ENCODE measurements around the gene COQ8A. TPM values are rescaled to one million over a fixed set of nuclear protein-coding genes. Genes with fewer than 3 reads are reported as not detected.

COQ8A gene
- total RNA-seq, 1 experiment from 2014 or later = 35.3 TPM

GRCh38 chr1:226988334-226988666 lies 48.2 kb downstream of the COQ8A start:
- Histone ChIP-seq H3K9me2 (ENCODE audit: insufficient read depth) (no peaks in the 10 kb centered on the region), H3K27me3 (ENCODE audit: insufficient read depth, low read length) (no peaks in the 10 kb centered on the region), H3K27ac (ENCODE audit: low read depth, low read length) (no peak overlapping the region), H3K4me3 (replicated peaks in 1 of 2; ENCODE audit: low read depth in 1 of 2, low read length in 2 of 2) (no peak overlapping the region), H4K20me1 (ENCODE audit: insufficient read depth) (no peaks in the 10 kb centered on the region), H3K9me3 (ENCODE audit: control insufficient read depth in 1 of 2, insufficient read depth in 1 of 2, low read depth in 1 of 2, low read length in 2 of 2) (no peaks in the 10 kb centered on the region), H3K9ac (ENCODE audit: low read length) (no peak overlapping the region), H3K36me3 (ENCODE audit: control insufficient read depth in 1 of 2, insufficient read depth in 2 of 2, low read length in 2 of 2) (no peaks in the 10 kb centered on the region), H3K79me2 (ENCODE audit: insufficient read depth, low read length) (no peaks in the 10 kb centered on the region), H2AFZ (ENCODE audit: low read depth, low read length, poor library complexity, severe bottlenecking) (no peak overlapping the region), H3K4me1 (ENCODE audit: control insufficient read depth in 1 of 2, insufficient read depth in 2 of 2, low read length in 2 of 2) (no peaks in the 10 kb centered on the region), H3K4me2 (ENCODE audit: low read length) (no peak overlapping the region)
- no peak for ATAC-seq
- intact Hi-C loops (cut with micrococcal nuclease) = no loop called here
- TF ChIP-seq TCF7L2 (IDR thresholded peaks at IDR 0.05; ENCODE audit: borderline replicate concordance, extremely low read depth, insufficient read depth, insufficient read length) = no peak
- no peak for TF ChIP-seq ATF3 (IDR thresholded peaks at IDR 0.05)
- no peak for TF ChIP-seq FOSL1 (IDR thresholded peaks at IDR 0.05; ENCODE audit: low read depth)
- TF ChIP-seq YY1 (IDR thresholded peaks at IDR 0.05; ENCODE audit: extremely low read depth, insufficient replicate concordance, low read depth, low read length) = no peak
- no peak for TF ChIP-seq MAX (IDR thresholded peaks at IDR 0.05)
- TF ChIP-seq POLR2AphosphoS5 (IDR thresholded peaks at IDR 0.05; ENCODE audit: low read depth, low read length) = no peak
- TF ChIP-seq REST (IDR thresholded peaks at IDR 0.05; ENCODE audit: low read depth) = no peak
- TF ChIP-seq EZH2 (IDR thresholded peaks at IDR 0.05) = no peak
- DNase-seq (ENCODE audit: low read depth, low spot score) = no peak
- ChIA-PET POLR2A (no interaction called here), RAD21 (ENCODE audit: low non-redundant PET in 1 of 2, low total read pairs in 2 of 2, uncharacterized antibody in 2 of 2, unreplicated experiment in 2 of 2) (no interaction called here), CTCF (no interaction called here)
- BruUV-seq (replicated peaks) = no TSS peak
